Measurements from ENCODE around the gene EPHB2. TPM values are rescaled to one million over a fixed set of nuclear protein-coding genes. Genes with fewer than 3 reads are reported as not detected.

EPHB2 gene
- total RNA-seq, 2 experiments from 2014 or later: 0.08 TPM; not detected in 1

DNA sequence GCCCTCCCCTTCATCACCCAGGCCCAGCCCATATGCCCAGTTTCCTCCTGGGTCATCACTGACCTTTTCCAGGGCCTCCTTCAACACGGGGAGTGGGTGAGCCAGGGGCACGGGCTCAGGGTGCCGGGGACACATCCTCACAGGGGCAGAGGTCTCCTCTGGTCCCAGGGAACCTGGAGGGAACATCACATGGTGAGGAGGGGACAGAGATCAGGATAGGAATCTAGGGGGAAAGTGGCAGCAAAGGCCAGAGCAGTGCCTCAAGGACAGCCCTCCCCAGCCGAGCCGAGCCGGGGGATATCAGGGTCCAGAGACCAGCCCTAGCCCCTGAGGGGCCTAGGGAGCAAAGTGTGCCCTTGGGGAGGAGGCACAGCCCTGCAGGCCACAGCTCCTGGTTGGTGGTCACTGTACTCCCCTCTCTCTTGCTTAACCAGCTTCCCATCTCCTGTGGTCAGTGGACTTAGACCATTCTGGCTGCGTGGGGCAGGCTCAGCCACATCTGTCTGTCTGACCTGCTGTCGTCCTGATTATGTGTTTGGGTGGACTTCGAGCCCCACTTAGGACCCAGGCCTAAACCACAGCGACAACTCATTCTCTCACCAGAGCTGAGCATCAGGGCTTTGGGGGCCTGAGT is 252.5 kb downstream of the EPHB2 start:
- Histone ChIP-seq H3K27me3 (ENCODE audit: control insufficient read depth in 1 of 2, insufficient read depth in 2 of 2, low read length in 2 of 2) (peaks cover 0 to 4% of the 10 kb centered on the region in 2 experiments), H3K36me3 (ENCODE audit: insufficient read depth, low read length) (no peaks in the 10 kb centered on the region), H3K4me3 (ENCODE audit: low read length) (no peak overlapping the region), H3K27ac (ENCODE audit: low read depth in 1 of 2, low read length in 2 of 2) (no peak overlapping the region), H3K4me1 (ENCODE audit: insufficient read depth, low read length) (peaks cover 5% of the 10 kb centered on the region), H3K9me3 (ENCODE audit: control insufficient read depth in 1 of 2, insufficient read depth in 1 of 2, low read length in 2 of 2) (peaks cover 9 to 11% of the 10 kb centered on the region in 2 experiments)
- H3K9me3 Mint-ChIP-seq: peaks cover 6% of the 10 kb centered on the region
- H3K4me3 Mint-ChIP-seq: no peak overlapping the region
- intact Hi-C loops (cut with DNase I, micrococcal nuclease): loop anchor here in 1 of 2 experiments (5.0 kb wide), 2 partner anchors 541 to 831 kb away; no protein-coding TSS in a partner anchor
- H3K4me1 Mint-ChIP-seq (ENCODE audit: low read depth): no peaks in the 10 kb centered on the region
- ChIA-PET CTCF (no interaction called here), POLR2A (no interaction called here)
- H3K27me3 Mint-ChIP-seq: peaks cover 21% of the 10 kb centered on the region
- H3K27ac Mint-ChIP-seq: no peak overlapping the region
- TF ChIP-seq, protein P1, sequence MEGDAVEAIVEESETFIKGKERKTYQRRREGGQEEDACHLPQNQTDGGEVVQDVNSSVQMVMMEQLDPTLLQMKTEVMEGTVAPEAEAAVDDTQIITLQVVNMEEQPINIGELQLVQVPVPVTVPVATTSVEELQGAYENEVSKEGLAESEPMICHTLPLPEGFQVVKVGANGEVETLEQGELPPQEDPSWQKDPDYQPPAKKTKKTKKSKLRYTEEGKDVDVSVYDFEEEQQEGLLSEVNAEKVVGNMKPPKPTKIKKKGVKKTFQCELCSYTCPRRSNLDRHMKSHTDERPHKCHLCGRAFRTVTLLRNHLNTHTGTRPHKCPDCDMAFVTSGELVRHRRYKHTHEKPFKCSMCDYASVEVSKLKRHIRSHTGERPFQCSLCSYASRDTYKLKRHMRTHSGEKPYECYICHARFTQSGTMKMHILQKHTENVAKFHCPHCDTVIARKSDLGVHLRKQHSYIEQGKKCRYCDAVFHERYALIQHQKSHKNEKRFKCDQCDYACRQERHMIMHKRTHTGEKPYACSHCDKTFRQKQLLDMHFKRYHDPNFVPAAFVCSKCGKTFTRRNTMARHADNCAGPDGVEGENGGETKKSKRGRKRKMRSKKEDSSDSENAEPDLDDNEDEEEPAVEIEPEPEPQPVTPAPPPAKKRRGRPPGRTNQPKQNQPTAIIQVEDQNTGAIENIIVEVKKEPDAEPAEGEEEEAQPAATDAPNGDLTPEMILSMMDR (IDR thresholded peaks at IDR 0.05): no peak
- DNase-seq (no peak), ATAC-seq (ENCODE audit: poor library complexity) (no peak)
- H3K36me3 Mint-ChIP-seq (ENCODE audit: low read depth): no peaks in the 10 kb centered on the region

DNA sequence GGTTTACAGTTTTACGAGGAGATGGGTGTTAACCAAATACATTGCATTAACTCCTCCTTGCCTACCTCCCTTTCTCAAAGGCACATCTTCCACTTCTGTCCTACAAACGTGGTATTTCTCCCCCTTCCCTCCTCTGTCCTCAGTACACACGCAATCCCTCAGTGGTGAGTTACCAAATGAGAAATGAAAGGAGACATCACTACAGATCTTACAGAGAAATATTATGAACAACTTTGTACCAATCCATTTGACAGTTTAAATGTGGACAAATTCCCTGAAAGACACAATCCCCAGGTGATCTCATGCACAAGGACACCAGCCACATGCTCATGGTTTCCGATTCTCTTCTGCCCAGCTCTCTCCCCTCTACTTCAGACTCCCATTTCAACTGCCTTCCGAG is 255.7 kb downstream of the EPHB2 start:
- TF ChIP-seq, protein P1 (IDR thresholded peaks at IDR 0.05): no peak
- peaks cover 52% of the 10 kb centered on the region for H3K27me3 Mint-ChIP-seq
- CTCF ChIA-PET: no interaction called here
- no peaks in the 10 kb centered on the region for H3K4me1 Mint-ChIP-seq (ENCODE audit: low read depth)
- H3K36me3 ChIP-seq (ENCODE audit: insufficient read depth, low read length): no peaks in the 10 kb centered on the region
- H3K27ac ChIP-seq (ENCODE audit: low read depth in 1 of 2, low read length in 2 of 2): no peak overlapping the region
- DNase-seq: no peak
- H3K27ac Mint-ChIP-seq: no peak overlapping the region
- H3K4me1 ChIP-seq (ENCODE audit: insufficient read depth, low read length): peaks cover 5% of the 10 kb centered on the region
- H3K4me3 Mint-ChIP-seq: no peak overlapping the region
- H3K4me3 ChIP-seq (ENCODE audit: low read length): no peak overlapping the region
- no peaks in the 10 kb centered on the region for H3K36me3 Mint-ChIP-seq (ENCODE audit: low read depth)
- intact Hi-C loops (cut with DNase I, micrococcal nuclease): no loop called here
- POLR2A ChIA-PET: no interaction called here
- H3K9me3 Mint-ChIP-seq: peaks cover 6% of the 10 kb centered on the region
- peaks cover 9 to 11% of the 10 kb centered on the region in 2 experiments for H3K9me3 ChIP-seq (ENCODE audit: control insufficient read depth in 1 of 2, insufficient read depth in 1 of 2, low read length in 2 of 2)
- no peak for ATAC-seq (ENCODE audit: poor library complexity)
- peaks cover 14 to 28% of the 10 kb centered on the region in 2 experiments for H3K27me3 ChIP-seq (ENCODE audit: control insufficient read depth in 1 of 2, insufficient read depth in 2 of 2, low read length in 2 of 2)

- intact Hi-C loops (cut with DNase I, micrococcal nuclease): no loop called here
- DNase-seq (no peak), ATAC-seq (ENCODE audit: poor library complexity) (no peak)
- Histone ChIP-seq H3K9me3 (ENCODE audit: control insufficient read depth in 1 of 2, insufficient read depth in 1 of 2, low read length in 2 of 2) (peaks cover 9 to 11% of the 10 kb centered on the region in 2 experiments), H3K27me3 (ENCODE audit: control insufficient read depth in 1 of 2, insufficient read depth in 2 of 2, low read length in 2 of 2) (peaks cover 25 to 33% of the 10 kb centered on the region in 2 experiments), H3K27ac (ENCODE audit: low read depth in 1 of 2, low read length in 2 of 2) (no peak overlapping the region), H3K36me3 (ENCODE audit: insufficient read depth, low read length) (no peaks in the 10 kb centered on the region), H3K4me3 (ENCODE audit: low read length) (no peak overlapping the region), H3K4me1 (ENCODE audit: insufficient read depth, low read length) (peaks cover 5% of the 10 kb centered on the region)
- Mint-ChIP-seq H3K9me3 (peaks cover 6% of the 10 kb centered on the region), H3K36me3 (ENCODE audit: low read depth) (no peaks in the 10 kb centered on the region), H3K27me3 (peaks cover 64% of the 10 kb centered on the region), H3K27ac (no peak overlapping the region), H3K4me3 (no peak overlapping the region), H3K4me1 (ENCODE audit: low read depth) (no peaks in the 10 kb centered on the region)
- ChIA-PET CTCF (no interaction called here), POLR2A (no interaction called here)
- TF ChIP-seq, protein P1 (IDR thresholded peaks at IDR 0.05): no peak
Observed at GRCh38 chr1:22967833-22968232, 257.2 kb downstream of the EPHB2 start.
